PC-3 (cell line): Measurements from ENCODE around the gene PLCL2.

Experiments used
- CTCF ChIP-seq: fragments of 300-600 bp; sonication (generic); conservative IDR thresholded peaks from 2 replicates; pipeline ENCODE4 v1.5.1; 2017; ENCODE audit warnings: antibody characterized with exemption, low read depth, mild to moderate bottlenecking, low read length
- EZH2 ChIP-seq: fragments of 300-600 bp; sonication (generic); IDR thresholded peaks from one replicate; pipeline ENCODE4 v1.6.1; 2017; ENCODE audit warnings: antibody characterized with exemption, mild to moderate bottlenecking, low read length; ENCODE audit not compliant: unreplicated experiment

DNA sequence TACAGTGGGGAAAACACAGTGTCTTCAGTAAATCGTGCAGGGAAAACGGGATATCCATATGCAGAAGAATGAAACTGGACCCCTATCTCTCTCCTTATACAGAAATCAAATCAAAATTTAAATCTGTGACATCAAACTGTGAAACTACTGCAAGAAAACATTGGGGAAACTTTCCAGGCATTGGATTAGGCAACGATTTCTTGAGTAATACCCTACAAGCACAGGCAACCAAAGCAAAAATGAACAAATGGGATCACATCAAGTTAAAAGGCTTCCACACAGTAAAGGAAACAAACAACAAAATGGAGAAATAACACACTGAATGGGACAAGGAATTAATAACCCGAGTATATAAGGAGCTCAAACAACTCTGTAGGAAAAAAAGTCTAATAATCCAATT is 165.3 kb downstream of the PLCL2 start:
- TF ChIP-seq CTCF (no peak), EZH2 (no peak)
